AG09309 (cell line): ENCODE data around the gene RLF.

ENCODE experiments used
- DNase-seq: peaks from one replicate; pipeline ENCODE4 v3.0.0-alpha.2; 2010; ENCODE audit warnings: low read depth
- H3K4me3 ChIP-seq: 2 replicates; pipeline ENCODE4 v1.5.1; 2011; ENCODE audit warnings: mild to moderate bottlenecking, low read depth, low read length, moderate library complexity; ENCODE audit not compliant: control insufficient read depth
- CTCF ChIP-seq: IDR thresholded peaks from 2 replicates; pipeline ENCODE4 v1.5.1; 2011; ENCODE audit warnings: mild to moderate bottlenecking, low read depth, low read length, inconsistent platforms; ENCODE audit not compliant: insufficient read depth, control insufficient read depth; ENCODE audit errors: missing control alignments

RLF gene

GRCh38 chr1:40257688-40258444, 96.7 kb downstream of the RLF start, which contains the start of gene ZMPSTE24:
Gene ZMPSTE24, plus strand, starts transcription at chr1:40258236. Its CDS starts 36 bp downstream, at chr1:40258272.
- peak; percentile 93 for DNase-seq
- TF ChIP-seq CTCF = no peak
- peak within 1 kb of the TSS; percentile 97 for H3K4me3 ChIP-seq

GRCh38 chr1:40258445-40258769, 97.2 kb downstream of the RLF start:
- no peak for TF ChIP-seq CTCF
- H3K4me3 ChIP-seq = peak overlapping the region; percentile 97
- no peak for DNase-seq

GRCh38 chr1:40264354-40264781, 103.2 kb downstream of the RLF start:
- H3K4me3 ChIP-seq = no peak overlapping the region
- DNase-seq = no peak
- no peak for TF ChIP-seq CTCF

GRCh38 chr1:40265298-40265697, 104.1 kb downstream of the RLF start:
- DNase-seq = no peak
- no peak for TF ChIP-seq CTCF

GRCh38 chr1:40265919-40266318, 104.7 kb downstream of the RLF start:
- DNase-seq = no peak
- no peak overlapping the region for H3K4me3 ChIP-seq
- no peak for TF ChIP-seq CTCF

More at GRCh38 chr1:40265298-40265697, 104.1 kb downstream of the RLF start:
- H3K4me3 ChIP-seq = no peak overlapping the region

GRCh38 chr1:40266786-40267535, 105.8 kb downstream of the RLF start:
- no peak for DNase-seq
- TF ChIP-seq CTCF = no peak
- H3K4me3 ChIP-seq = no peak overlapping the region
